Small intestine (tissue), 7 donors: ENCODE results near the gene EFHD2. TPM values are rescaled to one million over a fixed set of nuclear protein-coding genes. Genes with fewer than 3 reads are reported as not detected.
"Not testable (repeated sequence)": the region's sequence is repeated elsewhere in the genome, so short reads cannot be mapped to it uniquely, and the experiment has no call there.

Experiments used
- DNase-seq, 2 donors: peaks; one replicate each; pipeline versions ENCODE4 v3.0.0 to v3.0.0-alpha.2; 2013
- FAIRE-seq: peaks from 2 replicates; lab custom pipeline; 2012; peaks lifted over from hg19 to GRCh38; lab: Jason Lieb, UNC
- H3K27ac ChIP-seq, 3 donors: one replicate each; pipeline ENCODE4 v1.5.1; 2013; ENCODE audit warnings: low read length in 2 of 3, mild to moderate bottlenecking in 2 of 3, control low read depth in 1 of 3, inconsistent platforms in 1 of 3, low read depth in 1 of 3, moderate library complexity in 1 of 3
- H3K27me3 ChIP-seq, 3 donors: one replicate each; pipeline ENCODE4 v1.6.1; 2013; ENCODE audit warnings: low read length in 3 of 3, inconsistent platforms in 1 of 3; ENCODE audit not compliant: control insufficient read depth in 3 of 3, insufficient read depth in 3 of 3
- H3K36me3 ChIP-seq, 3 donors: one replicate each; pipeline ENCODE4 v1.6.1; 2013; ENCODE audit warnings: low read length in 3 of 3, inconsistent platforms in 1 of 3, low read depth in 1 of 3, mild to moderate bottlenecking in 1 of 3, moderate library complexity in 1 of 3; ENCODE audit not compliant: control insufficient read depth in 3 of 3, insufficient read depth in 2 of 3
- H3K4me1 ChIP-seq, 3 donors: one replicate each; pipeline ENCODE4 v1.6.1; 2013; ENCODE audit warnings: low read length in 2 of 3, inconsistent platforms in 1 of 3, low read depth in 1 of 3, mild to moderate bottlenecking in 1 of 3, moderate library complexity in 1 of 3; ENCODE audit not compliant: control insufficient read depth in 3 of 3, insufficient read depth in 2 of 3
- H3K4me3 ChIP-seq, 3 donors: one replicate each; pipeline ENCODE4 v1.5.1; 2013; ENCODE audit warnings: low read length in 3 of 3, control low read depth in 1 of 3, inconsistent platforms in 1 of 3, low read depth in 1 of 3, mild to moderate bottlenecking in 1 of 3, moderate library complexity in 1 of 3
- H3K9me3 ChIP-seq, 2 donors: one replicate each; pipeline ENCODE4 v1.6.1; 2013; ENCODE audit warnings: low read depth in 1 of 2, low read length in 1 of 2; ENCODE audit not compliant: control insufficient read depth in 2 of 2, insufficient read depth in 1 of 2
- WGBS, 3 donors: extraction: QIAGEN DNeasy Blood & Tissue Kit; methylation state at CpG; one replicate each; pipeline ENCODE4 v1.1.7; 2013; 5-methylcytosine and 5-hydroxymethylcytosine counted together
- polyA plus RNA-seq, 4 donors: library from polyadenylated mRNA; stranded (reverse) in 3 of 4; unstranded in 1 of 4; fragments of 200-250 nt in 3 of 4; fragments of 120-200 nt in 1 of 4; gene quantifications; one replicate each; pipeline versions ENCODE4 v1.2.1 to v1.2.3, GENCODE V29; 2013
- donor health status: healthy with polysubstance abuse.
- donor health status: control.
- donor health status: control.
- donor health status: Bipolar disorder and iron deficiency.
- donor health status: healthy.

Gene EFHD2
- polyA plus RNA-seq, 4 donors = 61.1 to 149 (median 148) TPM

DNA sequence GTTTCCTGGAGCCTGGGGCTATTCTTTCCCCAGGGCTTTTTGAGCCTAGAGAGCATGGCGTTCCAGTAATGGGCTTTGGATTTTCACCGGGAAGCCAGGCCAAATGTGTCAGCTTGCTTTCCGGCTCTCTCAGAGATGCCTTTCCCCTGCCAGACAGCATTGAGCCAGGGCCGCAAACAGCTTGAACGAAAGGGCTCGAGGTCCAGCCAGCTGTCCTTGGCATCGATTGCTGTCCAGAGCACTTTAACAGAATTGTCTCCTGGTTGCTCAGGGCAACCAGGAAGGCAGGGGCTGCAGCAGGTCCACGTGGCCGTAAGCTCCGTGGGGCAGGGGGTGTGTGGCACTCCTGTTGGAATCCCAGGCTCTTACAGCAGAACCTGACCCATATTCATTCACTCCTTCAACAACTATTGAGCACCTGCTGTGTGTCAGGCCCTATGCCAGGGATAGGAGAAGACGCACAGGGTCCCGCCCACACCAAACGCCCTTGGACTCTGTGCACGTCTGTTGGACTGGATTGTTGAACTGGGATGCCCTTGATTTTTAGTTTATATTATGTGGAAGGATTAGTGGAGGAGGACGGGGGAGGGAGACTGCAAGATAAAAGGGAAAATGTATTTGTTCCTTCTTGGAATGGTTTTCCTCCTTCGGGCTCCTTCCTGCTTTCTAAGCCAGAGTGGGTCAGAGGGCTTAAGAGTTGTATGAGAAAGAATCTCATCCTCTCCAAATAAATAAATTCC lies 38.7 kb upstream of the EFHD2 start:
- peaks cover 0 to 6% (median 0%) of the 10 kb centered on the region in 3 donors for H3K36me3 ChIP-seq
- peak; percentile 61 to 86 for DNase-seq
- H3K4me1 ChIP-seq = peaks cover 7 to 27% (median 9%) of the 10 kb centered on the region in 3 donors
- H3K4me3 ChIP-seq = no peak overlapping the region
- H3K27me3 ChIP-seq = no peaks in the 10 kb centered on the region
- H3K9me3 ChIP-seq = no peaks in the 10 kb centered on the region
- no peak for FAIRE-seq
- peak overlapping the region in 2 of 3 donors; percentile 52 to 71 for H3K27ac ChIP-seq
- 11 to 34% (median 28%) methylated on average over 16 of the region's 16 CpGs for WGBS, 3 donors

DNA sequence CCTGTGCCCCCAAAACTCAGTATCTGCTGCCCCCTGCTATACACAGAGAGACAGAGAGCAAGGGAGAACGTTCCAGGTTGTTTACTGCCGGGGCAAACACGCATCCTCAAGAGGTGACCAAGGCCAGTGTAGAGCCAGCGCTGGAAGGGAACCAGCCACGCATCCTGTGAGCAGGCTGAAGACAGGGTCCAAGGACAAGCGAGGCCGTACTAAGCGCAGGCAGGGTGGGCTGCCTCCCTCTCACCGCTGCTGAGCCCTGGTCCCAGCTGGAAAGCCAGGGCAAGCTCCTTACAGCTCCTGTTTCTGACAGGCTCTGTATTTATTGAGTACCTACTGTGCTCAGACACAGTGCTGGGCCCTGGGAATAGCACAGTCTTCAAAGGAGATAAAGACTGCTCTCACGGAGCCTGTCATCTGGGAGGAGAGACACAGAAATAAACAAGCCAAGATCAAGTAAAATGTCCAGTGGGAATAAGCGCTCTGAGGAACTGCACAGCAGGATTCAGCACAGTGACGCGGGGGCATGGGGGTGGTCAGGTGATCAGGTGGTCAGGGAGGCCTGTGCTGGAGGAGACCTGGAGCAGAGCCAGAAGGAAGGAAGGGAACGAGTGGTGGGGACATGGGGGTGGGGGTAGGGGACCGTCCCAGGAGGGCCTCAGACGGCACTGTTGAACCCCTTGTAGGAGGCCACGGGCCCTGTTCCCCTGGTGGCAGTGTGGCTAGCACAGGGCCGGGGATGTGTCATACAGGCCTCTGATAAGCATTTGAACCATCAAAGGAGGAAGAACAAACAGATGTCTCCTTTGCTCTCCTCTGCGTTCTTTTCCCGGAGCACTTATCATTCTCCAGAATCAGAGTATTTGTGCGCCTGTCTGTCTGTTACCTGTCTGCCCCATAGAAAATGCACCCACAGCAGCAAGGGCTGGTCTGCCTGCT lies 37.8 kb upstream of the EFHD2 start:
- DNase-seq = no peak
- Histone ChIP-seq H3K9me3 (no peaks in the 10 kb centered on the region), H3K36me3 (peaks cover 0 to 6% (median 0%) of the 10 kb centered on the region in 3 donors), H3K27me3 (no peaks in the 10 kb centered on the region), H3K4me3 (no peak overlapping the region), H3K4me1 (peaks cover 6 to 22% (median 7%) of the 10 kb centered on the region in 3 donors), H3K27ac (peak overlapping the region in 2 of 3 donors; percentile 2 to 15)
- no peak for FAIRE-seq
- 36 to 53% (median 45%) methylated on average over 21 of the region's 21 CpGs for whole genome bisulfite sequencing, 3 donors

DNA sequence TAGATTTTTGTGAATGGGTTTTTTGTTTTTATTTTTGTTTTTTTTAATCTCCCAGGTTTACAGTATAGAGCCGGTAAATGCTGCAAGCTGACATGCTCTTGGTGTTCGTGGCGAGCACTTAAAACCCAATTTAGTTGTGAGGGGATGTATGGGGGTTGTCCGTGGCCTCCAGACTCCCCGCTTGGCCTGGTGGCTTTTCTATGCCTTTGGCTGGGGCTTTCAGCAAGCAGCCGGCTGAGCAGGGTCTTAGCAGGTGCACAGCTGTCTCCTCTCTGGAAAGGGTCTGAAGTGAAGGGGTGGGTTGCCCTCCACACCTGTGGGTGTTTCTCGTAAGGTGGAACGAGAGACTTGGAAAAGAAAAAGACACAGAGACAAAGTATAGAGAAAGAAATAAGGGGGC lies 31.0 kb upstream of the EFHD2 start:
- FAIRE-seq (no peak), DNase-seq (no peak)
- no peaks in the 10 kb centered on the region for H3K27me3 ChIP-seq
- peaks cover 0 to 3% (median 0%) of the 10 kb centered on the region in 3 donors for H3K4me1 ChIP-seq
- WGBS, 3 donors = 71 to 90% (median 84%) methylated on average over 8 of the region's 8 CpGs
- H3K4me3 ChIP-seq = no peak overlapping the region
- no peaks in the 10 kb centered on the region for H3K9me3 ChIP-seq
- no peak overlapping the region for H3K27ac ChIP-seq
- H3K36me3 ChIP-seq = peaks cover 0 to 2% (median 0%) of the 10 kb centered on the region in 3 donors

DNA sequence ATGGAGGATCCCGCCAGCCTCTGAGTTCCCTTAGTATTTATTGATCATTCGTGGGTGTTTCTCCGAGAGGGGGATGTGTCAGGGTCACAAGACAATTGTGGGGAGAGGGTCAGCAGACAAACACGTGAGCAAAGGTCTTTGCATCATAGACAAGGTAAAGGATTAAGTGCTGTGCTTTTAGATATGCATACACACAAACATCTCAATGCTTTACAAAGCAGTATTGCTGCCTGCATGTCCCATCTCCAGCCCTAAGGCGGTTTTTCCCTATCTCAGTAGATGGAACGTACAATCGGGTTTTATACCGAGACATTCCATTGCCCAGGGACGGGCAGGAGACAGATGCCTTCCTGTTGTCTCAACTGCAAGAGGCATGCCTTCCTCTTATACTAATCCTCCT lies 30.5 kb upstream of the EFHD2 start:
- H3K27ac ChIP-seq, H3K36me3 ChIP-seq, H3K4me3 ChIP-seq, DNase-seq, H3K9me3 ChIP-seq, H3K27me3 ChIP-seq, FAIRE-seq, H3K4me1 ChIP-seq: not testable (repeated sequence)
- 60 to 90% (median 77%) methylated on average over 6 to 8 of the region's 9 CpGs for WGBS, 3 donors

DNA sequence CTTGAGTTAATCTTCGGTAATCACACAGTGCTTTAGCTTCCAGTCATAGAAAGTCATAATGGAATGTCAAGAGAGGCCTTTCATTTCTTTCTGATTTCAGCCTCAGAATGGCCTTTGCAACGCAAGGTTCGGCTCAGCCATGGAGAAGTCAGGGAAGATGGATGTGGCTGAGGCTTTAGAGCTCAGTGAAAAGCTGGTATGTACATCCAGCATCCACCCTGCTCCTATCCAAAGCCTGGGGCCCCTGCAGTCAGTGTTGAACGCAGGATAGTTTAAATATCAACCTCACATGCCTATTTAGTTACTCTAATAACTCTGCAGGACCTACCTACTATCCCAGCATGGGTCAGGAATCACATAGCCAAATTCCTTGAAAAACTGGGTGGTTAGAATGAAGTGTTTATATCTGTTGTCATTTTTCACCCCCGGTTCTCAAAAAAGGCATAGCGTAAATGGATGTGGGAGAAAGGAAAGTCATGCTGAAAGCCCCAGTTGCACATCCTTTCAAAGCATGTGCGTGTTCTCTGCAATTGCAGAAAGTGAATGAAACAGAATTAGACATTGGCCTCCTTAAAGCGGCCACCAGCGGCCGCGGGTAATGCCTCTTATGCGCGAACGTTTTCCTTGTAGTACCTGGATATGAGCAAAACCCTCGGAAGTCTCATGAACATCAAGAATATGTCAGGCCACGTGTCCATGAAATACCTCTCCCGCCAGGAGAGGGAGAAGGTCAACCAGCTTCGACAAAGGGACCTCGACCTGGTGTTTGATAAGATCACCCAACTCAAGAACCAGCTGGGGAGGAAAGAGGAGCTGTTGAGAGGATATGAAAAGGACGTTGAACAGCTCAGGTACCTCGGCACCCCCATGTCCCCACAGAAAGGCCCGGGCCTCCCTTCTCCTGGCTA lies 28.8 kb upstream of the EFHD2 start:
- 76 to 83% (median 79%) methylated on average over 22 of the region's 22 CpGs for WGBS, 3 donors
- H3K9me3 ChIP-seq = no peaks in the 10 kb centered on the region
- FAIRE-seq (no peak), DNase-seq (no peak)
- H3K4me1 ChIP-seq = peaks cover 0 to 3% (median 0%) of the 10 kb centered on the region in 3 donors
- H3K36me3 ChIP-seq = no peaks in the 10 kb centered on the region
- H3K27ac ChIP-seq = no peak overlapping the region
- H3K27me3 ChIP-seq = no peaks in the 10 kb centered on the region
- no peak overlapping the region for H3K4me3 ChIP-seq

DNA sequence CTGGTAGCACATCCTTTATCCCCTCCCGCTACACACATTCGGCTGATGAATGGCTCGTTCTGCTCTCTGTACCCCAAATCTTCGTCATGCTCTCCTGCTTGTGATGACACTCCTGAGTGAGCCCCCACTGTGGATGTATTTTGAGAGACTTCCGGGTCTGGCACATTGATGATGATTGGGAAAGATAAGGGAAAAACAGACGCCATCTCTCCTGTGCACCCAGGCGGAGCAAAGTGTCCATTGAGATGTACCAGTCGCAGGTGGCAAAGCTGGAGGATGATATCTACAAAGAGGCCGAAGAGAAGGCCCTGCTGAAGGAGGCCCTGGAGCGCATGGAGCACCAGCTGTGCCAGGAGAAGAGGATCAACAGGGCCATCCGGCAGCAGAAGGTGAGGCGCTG lies 27.9 kb upstream of the EFHD2 start:
- DNase-seq (no peak), FAIRE-seq (no peak)
- Histone ChIP-seq H3K27ac (no peak overlapping the region), H3K4me3 (no peak overlapping the region), H3K9me3 (no peaks in the 10 kb centered on the region), H3K4me1 (peaks cover 0 to 3% (median 0%) of the 10 kb centered on the region in 3 donors), H3K27me3 (no peaks in the 10 kb centered on the region), H3K36me3 (no peaks in the 10 kb centered on the region)
- WGBS, 3 donors = 91 to 96% (median 91%) methylated on average over 12 of the region's 12 CpGs

DNA sequence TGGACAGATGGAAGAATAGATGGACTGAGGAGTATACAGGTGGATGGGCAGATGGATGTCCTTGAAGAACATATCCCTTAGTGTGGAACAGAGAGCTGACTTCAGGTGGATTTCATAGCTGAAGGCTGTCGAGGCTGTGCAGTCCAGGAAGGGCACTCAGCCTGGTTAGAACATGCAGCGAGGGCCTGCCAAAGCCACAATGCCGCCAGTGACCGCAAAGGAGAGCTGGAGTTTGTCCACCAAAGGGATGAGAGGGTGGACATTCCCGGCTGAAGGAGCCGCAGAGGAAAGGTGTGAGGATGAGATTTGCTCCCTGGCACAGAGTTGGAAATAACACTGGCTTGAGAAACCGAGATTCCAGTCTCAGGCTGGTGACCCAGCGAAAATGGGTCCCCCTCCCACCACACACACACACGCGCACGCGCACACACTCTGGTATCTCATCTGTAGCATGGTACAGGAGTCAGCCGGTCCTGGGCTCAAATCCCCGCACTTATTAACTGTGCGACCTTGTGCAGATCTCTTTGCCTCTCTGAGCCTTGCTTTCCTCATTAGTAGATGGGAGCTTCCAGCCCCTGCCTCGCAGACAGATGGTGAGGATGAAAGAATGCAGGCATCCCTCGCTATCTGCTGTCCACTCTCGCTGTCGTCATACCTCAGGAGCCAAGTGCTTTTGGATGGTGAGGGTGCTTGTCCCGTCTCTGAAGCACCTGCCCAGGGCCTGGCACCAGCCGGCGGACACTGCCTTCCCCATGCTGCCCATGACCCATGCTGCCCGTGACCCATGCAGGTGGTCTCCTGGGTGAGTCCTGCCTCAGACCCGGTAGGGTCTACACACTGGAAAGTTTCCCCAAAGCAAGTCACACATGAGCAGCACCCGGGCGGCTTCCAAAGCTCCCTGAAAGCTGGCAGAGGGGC lies 26.8 kb upstream of the EFHD2 start:
- no peak overlapping the region for H3K27ac ChIP-seq
- DNase-seq = no peak
- no peak overlapping the region for H3K4me3 ChIP-seq
- no peak for FAIRE-seq
- H3K4me1 ChIP-seq = peaks cover 0 to 4% (median 0%) of the 10 kb centered on the region in 3 donors
- H3K27me3 ChIP-seq = no peaks in the 10 kb centered on the region
- H3K9me3 ChIP-seq = no peaks in the 10 kb centered on the region
- WGBS, 3 donors = 89 to 91% (median 90%) methylated on average over 26 of the region's 26 CpGs
- H3K36me3 ChIP-seq = no peaks in the 10 kb centered on the region
